Measurements from ENCODE around the gene HSPA12B. TPM values are rescaled to one million over a fixed set of nuclear protein-coding genes. Genes with fewer than 3 reads are reported as not detected.

Gene HSPA12B
- total RNA-seq, 1 donor, result 0.18 TPM

DNA sequence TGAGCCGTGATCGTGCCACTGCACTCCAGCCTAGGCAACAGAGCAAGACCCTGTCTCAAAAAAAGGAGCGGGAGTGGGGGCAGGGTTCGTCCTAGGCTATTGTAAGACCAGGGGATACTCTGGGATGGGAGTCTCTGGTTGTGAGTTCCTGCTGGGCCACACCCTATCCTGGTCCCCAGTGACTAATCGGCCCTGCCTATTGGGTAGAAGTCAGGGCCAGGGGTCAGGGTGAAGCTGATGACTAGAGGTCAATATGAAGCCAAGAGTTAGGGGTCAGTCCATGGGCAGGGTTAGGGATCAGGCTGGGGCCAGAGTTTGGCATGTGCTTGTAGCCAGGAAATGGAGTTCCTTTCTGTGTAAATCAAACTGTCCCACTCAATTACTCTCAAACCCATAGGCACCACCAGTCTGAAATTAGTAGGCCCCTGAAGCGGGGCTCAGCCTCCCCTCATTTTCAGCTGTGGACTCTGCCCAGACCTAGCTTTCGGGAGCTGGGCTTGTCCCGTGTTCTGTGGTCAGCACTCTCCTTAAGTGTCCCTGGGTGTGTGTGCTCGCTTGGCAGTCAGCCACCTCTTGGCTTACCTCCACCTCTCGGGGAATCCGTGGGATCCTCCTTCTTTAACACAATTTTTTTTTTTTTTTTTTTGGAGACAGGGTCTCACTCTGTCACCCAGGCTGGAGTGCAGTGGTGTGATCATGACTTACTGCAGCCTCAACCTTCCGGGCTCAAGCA, 1.8 kb downstream of the HSPA12B start:
- no peak overlapping the region for H3K4me3 ChIP-seq (ENCODE audit: low read depth, low read length)
- DNase-seq (ENCODE audit: low read depth), result no peak
- no peak for TF ChIP-seq CTCF (IDR thresholded peaks at IDR 0.05; ENCODE audit: insufficient read depth, low read length)

- DNase-seq (ENCODE audit: low read depth), result no peak
- TF ChIP-seq CTCF (IDR thresholded peaks at IDR 0.05; ENCODE audit: insufficient read depth, low read length), result no peak
- H3K4me3 ChIP-seq (ENCODE audit: low read depth, low read length), result no peak overlapping the region
These were observed 3.3 kb downstream of the HSPA12B start for GRCh38 chr20:3735768-3736167.

- no peak for TF ChIP-seq CTCF (IDR thresholded peaks at IDR 0.05; ENCODE audit: insufficient read depth, low read length)
- no peak for DNase-seq (ENCODE audit: low read depth)
- no peak overlapping the region for H3K4me3 ChIP-seq (ENCODE audit: low read depth, low read length)
These were observed 5.9 kb downstream of the HSPA12B start for GRCh38 chr20:3738111-3739053.

DNA sequence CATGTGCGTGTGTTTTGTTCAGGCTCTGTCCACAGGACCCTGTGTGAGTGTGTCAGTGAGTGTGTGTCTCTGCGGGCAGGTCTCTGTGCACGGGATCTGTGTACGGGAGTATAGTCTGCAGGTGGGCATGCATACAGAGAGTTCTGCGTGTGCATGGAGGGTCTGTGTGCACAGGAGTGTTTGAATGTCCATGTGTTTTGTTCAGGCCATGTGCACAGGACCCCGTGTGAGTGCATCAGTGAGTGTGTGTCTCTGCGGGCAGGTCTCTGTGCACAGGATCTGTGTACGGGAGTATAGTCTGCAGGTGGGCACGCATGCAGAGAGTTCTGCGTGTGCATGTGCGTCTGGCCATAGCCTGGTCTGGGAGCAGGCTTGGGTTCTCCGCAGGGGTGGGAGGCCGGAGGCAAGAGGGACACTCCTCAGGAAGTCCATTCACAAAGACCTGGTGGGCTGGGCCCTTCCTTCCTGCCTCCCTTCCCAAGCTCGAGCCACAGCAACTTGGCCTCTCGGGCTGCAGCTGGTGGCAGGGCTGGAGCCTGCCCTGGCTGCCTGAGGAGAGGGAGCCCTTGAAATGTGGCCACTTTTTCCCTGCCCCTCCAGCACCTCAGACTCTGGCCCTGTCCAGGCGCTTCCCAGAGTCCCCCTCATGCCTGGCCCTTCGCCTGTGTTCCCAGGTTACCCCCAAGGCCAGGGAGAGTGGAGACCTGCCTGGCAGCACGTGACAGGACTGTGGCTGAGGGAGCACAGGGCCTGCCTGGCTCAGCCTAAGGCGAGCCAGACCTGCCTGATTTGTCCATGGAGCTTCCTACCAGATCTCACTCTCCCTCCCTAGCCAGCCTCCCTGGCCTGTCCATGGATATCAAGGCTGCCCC, 6.8 kb downstream of the HSPA12B start:
- H3K4me3 ChIP-seq (ENCODE audit: low read depth, low read length), result no peak overlapping the region
- no peak for TF ChIP-seq CTCF (IDR thresholded peaks at IDR 0.05; ENCODE audit: insufficient read depth, low read length)
- DNase-seq (ENCODE audit: low read depth), result no peak

DNA sequence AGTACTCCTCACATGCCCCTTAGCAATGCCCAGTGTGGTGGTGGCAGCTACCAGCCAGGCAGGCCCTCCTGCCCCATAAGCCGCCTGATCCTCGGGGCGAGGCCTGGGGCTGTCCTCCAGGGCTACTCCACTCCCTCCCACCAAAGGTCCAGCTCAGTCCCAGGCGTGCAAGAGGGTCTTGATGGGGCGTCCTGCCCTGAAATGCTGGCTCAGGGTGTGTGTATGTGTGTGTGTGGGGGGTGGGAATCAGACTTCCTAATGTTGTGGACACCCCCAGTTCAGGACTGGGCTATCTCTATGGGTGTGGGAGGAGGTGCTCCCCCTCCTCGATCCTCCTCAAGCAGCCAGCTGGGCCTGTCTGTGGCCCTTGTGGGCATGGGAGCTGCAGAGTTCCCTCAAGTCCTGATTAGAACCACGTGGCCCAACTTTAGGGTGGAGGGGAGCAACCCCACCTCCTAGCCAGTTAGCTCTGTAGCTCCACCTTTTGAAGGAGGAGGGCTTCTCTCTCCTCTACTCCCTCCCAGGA, 7.5 kb downstream of the HSPA12B start:
- DNase-seq (ENCODE audit: low read depth), result no peak
- TF ChIP-seq CTCF (IDR thresholded peaks at IDR 0.05; ENCODE audit: insufficient read depth, low read length), result no peak
- H3K4me3 ChIP-seq (ENCODE audit: low read depth, low read length), result no peak overlapping the region

All from fibroblast of the aortic adventitia (primary cell).